ENCODE measurements around the gene IL9. TPM values are rescaled to one million over a fixed set of nuclear protein-coding genes. Genes with fewer than 3 reads are reported as not detected.

IL9 gene
- total and polyA plus RNA-seq, 2 of the 4 experiments (the other 2 are of a cell fraction) = not detected

GRCh38 chr5:135880801-135881200 is 14.8 kb downstream of the IL9 start:
- Histone ChIP-seq H2AFZ (replicated peaks; ENCODE audit: low read length, poor library complexity) (no peak overlapping the region), H3K9me3 (ENCODE audit: control insufficient read depth, insufficient read depth, low read length) (no peaks in the 10 kb centered on the region), H2BK20ac (ENCODE audit: low read depth, low read length) (no peak overlapping the region), H3K56ac (ENCODE audit: extremely low read depth, insufficient read depth, low read length) (no peak overlapping the region), H3K9me1 (ENCODE audit: insufficient read depth, low read length) (no peaks in the 10 kb centered on the region), H3K4ac (ENCODE audit: low read depth, low read length) (no peak overlapping the region), H3K27ac (ENCODE audit: insufficient read depth, low read length) (no peak overlapping the region), H4K5ac (ENCODE audit: low read depth, low read length) (no peak overlapping the region), H2AK9ac (replicated peaks; ENCODE audit: low read depth, low read length, poor library complexity) (no peak overlapping the region), H3K9ac (ENCODE audit: low read depth, low read length) (no peak overlapping the region), H4K91ac (ENCODE audit: insufficient read depth, low read depth, low read length) (no peak overlapping the region), H2BK15ac (ENCODE audit: low read depth, low read length) (no peak overlapping the region), H3K23ac (ENCODE audit: low read depth, low read length) (no peak overlapping the region), H3K36me3 (ENCODE audit: control insufficient read depth, insufficient read depth, low read length) (no peaks in the 10 kb centered on the region), H3K4me3 (ENCODE audit: insufficient read depth, low read depth, low read length) (no peak overlapping the region), H3K79me1 (ENCODE audit: low read depth in 1 of 2, low read length in 2 of 2) (no peaks in the 10 kb centered on the region), H3K14ac (replicated peaks; ENCODE audit: low read depth, low read length) (no peak overlapping the region), H2BK120ac (ENCODE audit: low read depth, low read length) (no peak overlapping the region), H2BK5ac (ENCODE audit: low read depth, low read length, poor library complexity, severe bottlenecking) (no peak overlapping the region), H4K20me1 (ENCODE audit: insufficient read depth, low read length) (no peaks in the 10 kb centered on the region), H3K18ac (ENCODE audit: low read depth, low read length) (no peak overlapping the region), H3K27me3 (ENCODE audit: control insufficient read depth, insufficient read depth, low read length) (peaks cover 25% of the 10 kb centered on the region), H4K8ac (ENCODE audit: low read depth in 2 of 2, low read length in 2 of 2) (no peak overlapping the region), H2AK5ac (ENCODE audit: low read depth, low read length) (no peak overlapping the region), H3K4me2 (ENCODE audit: low read depth, low read length) (no peak overlapping the region), H3K4me1 (ENCODE audit: control insufficient read depth, insufficient read depth, low read length) (no peaks in the 10 kb centered on the region)
- ATAC-seq (ENCODE audit: low read depth) (no peak), DNase-seq (no peak)
- ChIA-PET POLR2A (ENCODE audit: unreplicated experiment) (no interaction called here), CTCF (interaction anchor here (1.3 kb wide), 1 partner anchor 221 kb away, joined by 3 read pairs; no protein-coding TSS in a partner anchor)
- dilution Hi-C loops (cut with HindIII; ENCODE audit: low sequenced_read_pairs, unreplicated experiment) (no loop called here), intact Hi-C loops (cut with micrococcal nuclease) (loop anchor here (10.0 kb wide), 1 partner anchor 544 kb away; no protein-coding TSS in a partner anchor), in situ Hi-C loops (cut with MboI; ENCODE audit: low sequenced_read_pairs) (no loop called here)
- no TSS peak for BruUV-seq (replicated peaks)
- TF ChIP-seq ELK1 (IDR thresholded peaks at IDR 0.05; ENCODE audit: borderline replicate concordance, low read depth, low read length) = no peak
- no peak for TF ChIP-seq MAZ (IDR thresholded peaks at IDR 0.05; ENCODE audit: borderline replicate concordance, low read depth, low read length)
- TF ChIP-seq NFE2L2 (IDR thresholded peaks at IDR 0.05; ENCODE audit: low read depth, low read length) = no peak
- no peak for TF ChIP-seq CTCF (conservative IDR thresholded peaks at IDR 0.05; ENCODE audit: low read depth, low read length)
- TF ChIP-seq USF2 (IDR thresholded peaks at IDR 0.05; ENCODE audit: low read depth, low read length) = no peak
- TF ChIP-seq MAFK (IDR thresholded peaks at IDR 0.05; ENCODE audit: low read depth, low read length) = no peak
- TF ChIP-seq MXI1 (IDR thresholded peaks at IDR 0.05; ENCODE audit: borderline replicate concordance, low read depth, low read length) = no peak
- no peak for TF ChIP-seq RAD21 (IDR thresholded peaks at IDR 0.05; ENCODE audit: low read length)
- TF ChIP-seq SMC3 (IDR thresholded peaks at IDR 0.05; ENCODE audit: low read depth, low read length) = no peak
- no peak for TF ChIP-seq BHLHE40 (IDR thresholded peaks at IDR 0.05; ENCODE audit: low read depth, low read length)
- TF ChIP-seq RFX5 (IDR thresholded peaks at IDR 0.05; ENCODE audit: low read depth, low read length) = no peak
- TF ChIP-seq RCOR1 (IDR thresholded peaks at IDR 0.05; ENCODE audit: insufficient replicate concordance, low read length) = no peak
- no peak for TF ChIP-seq POLR2A (IDR thresholded peaks at IDR 0.05; ENCODE audit: low read depth, low read length)
- TF ChIP-seq CEBPB (IDR thresholded peaks at IDR 0.05; ENCODE audit: low read depth, low read length) = no peak
- TF ChIP-seq FOS (IDR thresholded peaks at IDR 0.05; ENCODE audit: low read depth, low read length) = no peak
- TF ChIP-seq CHD1 (IDR thresholded peaks at IDR 0.05; ENCODE audit: low read depth, low read length) = no peak
- 77% methylated on average over 3 of the region's 7 CpGs; no CpG with 5 or more reads in 1 of the 2 experiments for WGBS, 2 experiments (ENCODE audit: extremely low coverage in 2 of 2, insufficient read length in 1 of 2)

Measured in IMR-90 (cell line).